NCI-H1092 (cell line): ENCODE results near the gene MAP3K10.

Source experiments
- DNase-seq: peaks from one replicate; lab custom pipeline; 2025; lab: John Stamatoyannopoulos, UW

The MAP3K10 gene

DNA sequence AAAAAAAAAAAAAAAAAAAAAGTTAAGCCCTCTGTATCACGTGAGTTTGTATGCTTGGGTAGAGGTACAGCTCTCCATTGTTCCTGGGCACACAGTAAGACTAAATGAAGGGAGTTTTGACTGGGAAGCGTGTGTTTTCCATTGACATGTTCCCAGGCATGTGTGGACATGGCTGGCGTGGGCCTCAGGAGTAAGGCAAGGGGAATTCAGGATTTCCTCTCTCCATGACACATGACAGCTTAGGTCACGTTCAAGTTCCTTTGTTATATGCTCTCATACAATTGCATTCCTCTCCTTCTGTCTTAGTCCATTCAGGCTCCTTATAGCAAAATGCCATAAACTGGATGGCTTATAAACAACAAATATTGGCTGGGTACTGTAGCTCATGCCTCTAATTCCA lies 17.1 kb upstream of the MAP3K10 start:
- no peak for DNase-seq

DNA sequence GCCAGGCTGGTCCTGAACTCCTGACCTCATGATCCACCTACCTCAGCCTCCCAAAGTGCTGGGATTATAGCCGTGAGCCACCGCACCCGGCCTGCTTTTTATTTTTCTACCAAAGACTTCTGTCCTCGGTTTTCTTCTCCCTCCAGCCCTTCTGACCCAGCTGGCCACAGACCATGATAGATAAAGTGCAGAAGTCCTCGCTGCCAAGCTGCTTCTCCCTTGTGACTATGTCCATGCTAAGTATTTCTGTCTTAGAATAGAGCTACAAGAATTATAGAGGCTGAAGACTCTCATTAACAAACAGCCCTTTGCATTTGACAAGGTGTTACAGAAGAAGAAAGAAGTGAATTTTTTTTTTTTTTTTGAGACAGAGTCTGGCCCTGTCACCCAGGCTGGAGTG lies 15.4 kb upstream of the MAP3K10 start:
- no peak for DNase-seq

GRCh38 chr19:40177286-40178070 lies 13.7 kb upstream of the MAP3K10 start:
- no peak for DNase-seq

- no peak for DNase-seq
These were observed 12.5 kb upstream of the MAP3K10 start for GRCh38 chr19:40178756-40179155.

DNA sequence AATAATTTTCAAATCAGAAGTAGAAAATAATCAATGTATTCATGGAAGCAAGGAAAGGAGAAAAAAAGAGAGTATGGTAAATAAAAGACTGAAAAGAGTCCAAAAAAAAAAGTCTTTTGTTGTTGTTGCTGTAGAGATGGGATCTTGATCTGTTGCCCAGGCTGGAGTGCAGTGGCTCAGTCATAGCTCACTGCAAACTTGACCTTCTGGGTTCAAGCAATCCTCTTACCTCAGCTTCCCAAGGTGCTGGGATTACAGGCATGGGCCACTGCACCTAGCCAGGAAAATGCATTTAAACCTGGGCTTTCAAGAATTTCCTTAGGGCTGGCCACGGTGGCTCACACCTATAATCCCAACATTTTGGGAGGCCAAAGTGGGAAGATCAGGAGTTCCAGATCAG lies 7.0 kb upstream of the MAP3K10 start:
- no peak for DNase-seq

DNA sequence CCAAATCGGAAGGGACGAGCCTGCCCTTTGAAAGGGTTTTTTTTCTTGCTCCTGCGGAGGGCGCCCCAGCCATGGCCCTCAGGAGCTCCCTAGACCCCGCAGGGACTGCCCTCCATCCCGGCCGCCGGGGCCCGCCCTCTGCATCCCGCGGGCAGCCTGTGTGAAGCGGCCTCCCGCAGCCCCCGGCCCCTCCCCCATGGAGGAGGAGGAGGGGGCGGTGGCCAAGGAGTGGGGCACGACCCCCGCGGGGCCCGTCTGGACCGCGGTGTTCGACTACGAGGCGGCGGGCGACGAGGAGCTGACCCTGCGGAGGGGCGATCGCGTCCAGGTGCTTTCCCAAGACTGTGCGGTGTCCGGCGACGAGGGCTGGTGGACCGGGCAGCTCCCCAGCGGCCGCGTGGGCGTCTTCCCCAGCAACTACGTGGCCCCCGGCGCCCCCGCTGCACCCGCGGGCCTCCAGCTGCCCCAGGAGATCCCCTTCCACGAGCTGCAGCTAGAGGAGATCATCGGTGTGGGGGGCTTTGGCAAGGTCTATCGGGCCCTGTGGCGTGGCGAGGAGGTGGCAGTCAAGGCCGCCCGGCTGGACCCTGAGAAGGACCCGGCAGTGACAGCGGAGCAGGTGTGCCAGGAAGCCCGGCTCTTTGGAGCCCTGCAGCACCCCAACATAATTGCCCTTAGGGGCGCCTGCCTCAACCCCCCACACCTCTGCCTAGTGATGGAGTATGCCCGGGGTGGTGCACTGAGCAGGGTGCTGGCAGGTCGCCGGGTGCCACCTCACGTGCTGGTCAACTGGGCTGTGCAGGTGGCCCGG lies 815 bp downstream of the MAP3K10 start:
- DNase-seq, result no peak

DNA sequence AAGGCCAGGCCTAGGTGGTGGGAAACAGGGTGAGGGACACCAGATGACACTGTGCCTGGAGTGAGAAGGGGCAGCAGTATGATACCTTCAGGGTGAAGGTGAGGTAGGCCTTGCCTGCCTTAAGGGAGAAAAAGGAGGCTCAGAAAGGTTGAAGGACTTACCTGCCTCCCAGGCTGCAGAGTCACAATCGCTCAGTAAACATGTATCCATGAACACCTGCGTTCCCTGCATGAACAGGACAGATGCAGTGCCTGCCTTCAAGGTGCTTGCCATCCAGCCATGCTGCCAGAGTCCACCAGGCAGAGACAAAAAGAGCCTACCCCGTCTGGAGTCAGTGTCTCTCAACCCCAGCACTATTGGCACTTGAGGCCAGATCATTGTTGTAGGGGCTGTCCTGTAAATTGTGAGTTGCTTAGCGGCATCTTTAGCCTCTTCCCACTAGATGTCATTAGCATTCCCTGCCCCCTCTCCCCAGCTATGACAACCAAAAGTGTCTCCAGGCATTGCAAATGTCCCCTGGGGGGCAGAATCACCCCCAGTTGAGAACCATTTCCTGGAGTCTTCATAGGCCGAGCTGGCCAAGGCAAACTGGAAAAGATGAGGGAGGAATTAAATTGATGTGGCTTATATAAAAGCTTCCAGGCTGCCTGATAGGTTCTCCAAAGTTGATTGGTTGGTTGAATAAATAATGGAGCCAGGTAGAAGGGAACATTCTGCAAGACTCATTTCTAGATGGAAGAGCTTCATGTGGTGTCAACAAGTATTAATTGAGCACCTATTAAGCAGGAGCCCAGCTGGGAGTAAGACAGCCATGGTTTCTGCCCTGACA lies 1.7 kb downstream of the MAP3K10 start:
- no peak for DNase-seq

GRCh38 chr19:40193587-40193849 lies 2.3 kb downstream of the MAP3K10 start:
- no peak for DNase-seq

DNA sequence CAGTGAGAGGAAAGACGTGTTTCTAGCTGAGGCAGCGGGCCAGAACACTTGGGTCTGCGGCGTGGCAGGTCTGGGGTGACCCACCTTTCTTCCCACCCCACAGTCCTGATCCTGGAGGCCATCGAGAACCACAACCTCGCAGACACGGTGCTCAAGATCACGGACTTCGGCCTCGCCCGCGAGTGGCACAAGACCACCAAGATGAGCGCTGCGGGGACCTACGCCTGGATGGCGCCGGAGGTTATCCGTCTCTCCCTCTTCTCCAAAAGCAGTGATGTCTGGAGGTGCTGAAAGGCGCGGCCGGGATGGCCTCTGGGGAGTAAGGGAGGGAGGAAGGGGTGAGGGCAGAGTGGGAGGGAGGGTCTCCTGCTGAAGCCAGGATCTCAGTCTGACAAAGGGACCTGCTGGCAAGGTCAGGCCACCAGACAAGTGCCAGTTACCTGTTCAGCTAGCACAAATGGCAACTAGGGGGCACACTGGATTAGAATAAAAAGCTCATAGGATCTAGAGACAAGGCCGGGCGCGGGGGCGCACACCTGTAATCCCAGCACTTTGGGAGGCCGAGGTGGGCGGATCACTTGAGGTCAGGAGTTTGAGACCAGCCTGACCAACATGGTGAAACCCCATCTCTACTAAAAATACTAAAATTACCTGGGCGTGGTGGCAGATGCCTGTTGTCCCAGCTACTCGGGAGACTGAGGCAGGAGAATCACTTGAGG lies 7.2 kb downstream of the MAP3K10 start:
- no peak for DNase-seq

DNA sequence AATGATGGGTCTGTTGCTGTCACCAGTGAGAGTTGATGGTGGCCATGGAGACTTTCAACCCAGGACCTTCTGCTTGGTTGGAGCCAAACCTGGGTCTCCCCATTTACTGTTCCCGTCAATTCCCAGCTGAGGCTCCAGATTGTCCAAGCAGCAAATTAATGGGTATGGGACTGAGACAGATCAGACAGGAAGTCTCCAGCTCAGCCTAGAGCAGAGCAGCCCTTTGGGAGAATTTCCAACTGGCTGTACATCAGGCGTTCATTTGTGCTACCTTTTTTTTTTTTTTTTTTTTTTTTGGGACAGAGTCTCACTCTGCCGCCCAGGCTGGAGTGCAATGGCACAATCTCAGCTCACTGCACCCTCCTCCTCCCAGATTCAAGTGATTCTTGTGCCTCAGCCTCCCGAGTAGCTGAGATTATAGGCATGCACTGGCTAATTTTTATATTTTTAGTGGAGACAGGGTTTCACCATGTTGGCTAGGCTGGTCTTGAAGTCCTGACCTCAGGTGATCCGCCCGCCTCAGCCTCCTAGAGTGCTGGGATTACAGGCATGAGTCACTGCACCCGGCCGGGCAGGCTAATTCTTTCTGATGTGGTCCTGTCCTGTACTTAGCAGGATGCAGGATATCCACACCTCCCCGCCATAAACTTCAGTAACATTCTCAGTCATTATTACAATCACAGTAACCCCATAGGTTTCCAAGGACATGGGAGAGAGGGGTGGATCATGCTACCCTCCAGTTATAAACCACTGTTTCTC lies 9.3 kb downstream of the MAP3K10 start:
- no peak for DNase-seq

GRCh38 chr19:40204381-40204780 lies 13.2 kb downstream of the MAP3K10 start:
- DNase-seq, result no peak

GRCh38 chr19:40205760-40206159 lies 14.5 kb downstream of the MAP3K10 start:
- no peak for DNase-seq

DNA sequence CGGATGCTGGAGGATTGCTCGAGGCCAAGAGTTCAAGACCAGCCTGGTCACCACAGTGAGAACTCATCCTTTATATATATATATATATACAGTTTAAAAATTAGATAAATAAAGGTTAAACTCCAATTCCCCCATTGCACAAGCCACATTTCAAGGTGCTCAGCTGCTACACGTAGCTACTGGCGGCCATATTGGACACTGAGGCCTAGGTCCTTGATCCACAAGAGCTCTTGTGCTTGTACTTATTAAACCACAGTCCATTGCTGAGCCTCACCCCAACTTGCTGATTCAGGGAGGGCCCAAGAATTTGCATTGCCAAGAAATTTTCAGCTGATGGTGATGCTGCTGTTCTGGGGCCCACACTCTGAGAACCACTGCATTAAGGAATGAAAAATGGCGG lies 17.4 kb downstream of the MAP3K10 start:
- no peak for DNase-seq

DNA sequence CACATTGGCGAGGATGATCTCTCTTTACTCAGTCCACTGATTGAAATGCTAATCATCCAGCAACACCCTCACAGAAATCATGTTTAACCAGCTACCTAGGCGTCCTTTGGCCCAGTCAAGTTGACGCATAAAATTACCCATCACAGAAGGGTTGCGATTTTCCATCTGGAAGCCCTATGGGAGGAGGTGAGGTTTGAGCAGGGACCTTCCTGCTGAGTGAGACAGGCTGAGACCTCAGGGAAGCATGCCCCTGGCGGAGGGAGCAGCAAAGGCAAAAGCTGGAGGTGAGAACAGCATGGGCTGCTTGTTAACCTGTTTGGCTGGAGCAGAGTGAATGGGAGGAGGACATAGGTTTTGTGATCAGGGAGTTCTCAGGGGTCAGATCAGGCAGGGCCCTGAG lies 19.7 kb downstream of the MAP3K10 start:
- DNase-seq, result no peak

DNA sequence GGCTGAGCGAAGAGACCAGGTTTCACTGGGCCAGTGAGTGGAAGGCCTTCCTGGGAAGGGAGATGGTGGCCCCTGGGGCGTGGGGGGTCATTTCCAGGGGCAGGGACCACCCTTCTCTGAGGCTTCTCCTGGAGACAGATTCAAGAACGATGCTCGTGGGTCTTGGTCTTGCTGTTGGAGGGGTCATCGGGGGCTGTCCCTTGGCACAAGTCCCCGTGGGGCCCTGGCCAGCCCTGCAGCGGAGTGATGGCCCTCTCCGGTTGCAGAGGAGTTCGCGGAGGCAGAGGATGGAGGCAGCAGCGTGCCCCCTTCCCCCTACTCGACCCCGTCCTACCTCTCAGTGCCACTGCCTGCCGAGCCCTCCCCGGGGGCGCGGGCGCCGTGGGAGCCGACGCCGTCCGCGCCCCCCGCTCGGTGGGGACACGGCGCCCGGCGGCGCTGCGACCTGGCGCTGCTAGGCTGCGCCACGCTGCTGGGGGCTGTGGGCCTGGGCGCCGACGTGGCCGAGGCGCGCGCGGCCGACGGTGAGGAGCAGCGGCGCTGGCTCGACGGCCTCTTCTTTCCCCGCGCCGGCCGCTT lies 22.1 kb downstream of the MAP3K10 start:
- no peak for DNase-seq

DNA sequence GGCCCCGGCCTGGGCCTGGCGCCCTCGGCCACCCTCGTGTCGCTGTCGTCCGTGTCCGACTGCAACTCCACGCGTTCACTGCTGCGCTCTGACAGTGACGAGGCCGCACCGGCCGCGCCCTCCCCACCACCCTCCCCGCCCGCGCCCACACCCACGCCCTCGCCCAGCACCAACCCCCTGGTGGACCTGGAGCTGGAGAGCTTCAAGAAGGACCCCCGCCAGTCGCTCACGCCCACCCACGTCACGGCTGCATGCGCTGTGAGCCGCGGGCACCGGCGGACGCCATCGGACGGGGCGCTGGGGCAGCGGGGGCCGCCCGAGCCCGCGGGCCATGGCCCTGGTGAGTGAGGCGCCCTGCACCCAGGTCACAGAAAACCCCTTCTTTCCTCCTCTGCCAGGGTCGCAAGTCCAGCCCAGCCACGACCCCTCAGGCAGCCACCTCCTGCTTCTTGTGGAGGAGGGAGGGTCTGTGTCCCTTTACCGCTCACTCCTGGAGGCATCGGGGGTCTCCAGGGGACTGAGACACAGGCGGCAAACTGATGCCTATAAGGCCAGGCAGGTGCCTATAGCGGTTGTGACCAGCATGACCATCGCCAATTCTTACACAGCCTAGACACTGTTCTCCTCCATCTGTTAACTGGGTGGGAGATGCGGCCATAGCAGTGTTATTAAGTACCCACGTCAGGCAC lies 22.8 kb downstream of the MAP3K10 start:
- no peak for DNase-seq

- DNase-seq, result no peak
These were observed 23.7 kb downstream of the MAP3K10 start for GRCh38 chr19:40214936-40215335.

- no peak for DNase-seq
These were observed 25.0 kb downstream of the MAP3K10 start for GRCh38 chr19:40216013-40216776.

GRCh38 chr19:40216777-40217026 lies 25.5 kb downstream of the MAP3K10 start:
- DNase-seq, result no peak
